Measurements from ENCODE around the gene ADM5. TPM values are rescaled to one million over a fixed set of nuclear protein-coding genes. Genes with fewer than 3 reads are reported as not detected.

ADM5 gene
- total and polyA plus RNA-seq, 10 of the 15 experiments (the other 5 are each of a cell fraction or from before 2014, with no cell fraction given): 0.05 to 6.0 (median 1.2) TPM; not detected in 1

- TF ChIP-seq USF2 (IDR thresholded peaks at IDR 0.05; ENCODE audit: borderline replicate concordance, low read depth, low read length) (no peak), ZBTB4 (CRISPR knock-in tag; IDR thresholded peaks at IDR 0.05) (no peak), HCFC1 (IDR thresholded peaks at IDR 0.05; ENCODE audit: low read length) (no peak), EED (IDR thresholded peaks at IDR 0.05; ENCODE audit: low read depth) (no peak), EZH2 (IDR thresholded peaks at IDR 0.05; ENCODE audit: borderline replicate concordance, control insufficient read depth, low read depth, low read length) (no peak), ELK1 (IDR thresholded peaks at IDR 0.05; ENCODE audit: low read depth, low read length) (no peak), ZNF622 (IDR thresholded peaks at IDR 0.05) (no peak), FOXK2 (IDR thresholded peaks at IDR 0.05) (no peak), JUNB (IDR thresholded peaks at IDR 0.05) (no peak), BACH1 (IDR thresholded peaks at IDR 0.05; ENCODE audit: borderline replicate concordance) (no peak), REST (IDR thresholded peaks at IDR 0.05; ENCODE audit: low read depth, low read length) (no peak), JUND (IDR thresholded peaks at IDR 0.05; ENCODE audit: low read depth, low read length) (no peak), SKIL (IDR thresholded peaks at IDR 0.05; ENCODE audit: low read depth, poor library complexity, severe bottlenecking) (no peak), RAD21 (IDR thresholded peaks at IDR 0.05; ENCODE audit: insufficient read depth, low read depth, low read length) (no peak)
Measured at GRCh38 chr19:49690079-49690655, 773 bp downstream of the ADM5 start (continued).
